NCI-H774 (cell line): ENCODE data around the gene RNASET2.

ENCODE experiments used
- DNase-seq: peaks from one replicate; lab custom pipeline; 2025; lab: John Stamatoyannopoulos, UW

The RNASET2 gene

DNA sequence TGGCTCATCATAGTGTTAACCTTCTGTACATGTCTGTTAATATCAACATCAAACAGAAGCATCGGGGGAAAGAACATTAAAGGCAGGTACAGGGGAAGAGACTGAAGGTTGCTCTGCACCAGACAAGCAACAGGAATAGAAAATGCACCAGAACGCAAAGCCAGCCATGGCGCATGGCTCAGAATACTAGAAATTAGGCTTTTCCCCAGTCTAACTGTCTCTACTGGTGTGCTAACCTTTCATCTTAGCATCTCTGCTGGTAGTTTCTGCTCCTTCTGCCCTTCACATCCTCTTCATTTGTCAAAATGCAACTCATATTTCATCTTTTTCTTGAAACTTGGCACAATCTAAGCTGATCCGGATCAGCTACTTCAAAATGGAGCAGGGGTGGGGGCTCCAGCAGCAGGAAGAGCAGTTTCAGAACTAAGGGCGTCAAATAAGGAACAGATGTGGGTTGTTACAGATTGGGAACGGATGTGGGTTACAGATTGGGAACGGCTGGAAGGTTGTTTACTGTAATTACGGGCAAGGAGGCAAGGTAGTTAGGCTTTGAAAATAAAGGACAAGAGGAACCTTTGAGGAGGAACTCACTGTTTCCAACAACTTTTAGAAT is 13.1 kb upstream of the RNASET2 start:
- no peak for DNase-seq

GRCh38 chr6:166966268-166966667 is 9.9 kb upstream of the RNASET2 start:
- DNase-seq: no peak

DNA sequence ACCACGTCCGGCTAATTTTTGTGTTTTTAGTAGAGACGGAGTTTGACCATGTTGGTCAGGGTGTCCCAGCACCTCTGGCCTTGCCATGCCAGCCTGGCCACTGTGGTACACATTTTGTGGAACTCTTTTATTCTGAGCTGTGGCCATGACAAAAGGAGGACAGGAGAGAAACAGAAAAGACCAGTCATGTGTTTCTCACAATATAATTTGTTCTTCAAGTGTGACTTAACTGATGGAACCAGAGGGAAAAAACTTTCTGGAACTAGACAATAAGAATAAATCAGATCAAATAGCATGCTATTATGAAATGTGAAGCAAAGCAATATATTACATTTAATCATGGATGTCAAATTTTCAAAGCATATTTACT is 4.2 kb upstream of the RNASET2 start:
- DNase-seq: no peak

- DNase-seq: no peak
These were observed 3.7 kb upstream of the RNASET2 start for GRCh38 chr6:166959911-166960608.

- DNase-seq: no peak
These were observed 2.8 kb upstream of the RNASET2 start for GRCh38 chr6:166958926-166959861.

DNA sequence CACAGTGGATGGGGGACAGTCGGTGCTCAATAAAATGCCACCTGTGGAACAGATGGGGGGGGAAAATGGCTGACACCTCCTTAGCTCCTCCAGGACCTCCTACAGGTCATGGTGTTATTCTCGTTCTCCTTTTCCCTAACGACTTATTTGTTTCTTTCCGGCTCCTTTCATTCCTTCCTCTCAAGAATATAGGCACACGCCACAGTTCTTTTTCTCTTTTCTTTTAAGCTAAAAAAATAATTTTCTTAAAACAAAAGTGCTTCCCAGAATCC is 1.4 kb upstream of the RNASET2 start:
- DNase-seq: no peak

DNA sequence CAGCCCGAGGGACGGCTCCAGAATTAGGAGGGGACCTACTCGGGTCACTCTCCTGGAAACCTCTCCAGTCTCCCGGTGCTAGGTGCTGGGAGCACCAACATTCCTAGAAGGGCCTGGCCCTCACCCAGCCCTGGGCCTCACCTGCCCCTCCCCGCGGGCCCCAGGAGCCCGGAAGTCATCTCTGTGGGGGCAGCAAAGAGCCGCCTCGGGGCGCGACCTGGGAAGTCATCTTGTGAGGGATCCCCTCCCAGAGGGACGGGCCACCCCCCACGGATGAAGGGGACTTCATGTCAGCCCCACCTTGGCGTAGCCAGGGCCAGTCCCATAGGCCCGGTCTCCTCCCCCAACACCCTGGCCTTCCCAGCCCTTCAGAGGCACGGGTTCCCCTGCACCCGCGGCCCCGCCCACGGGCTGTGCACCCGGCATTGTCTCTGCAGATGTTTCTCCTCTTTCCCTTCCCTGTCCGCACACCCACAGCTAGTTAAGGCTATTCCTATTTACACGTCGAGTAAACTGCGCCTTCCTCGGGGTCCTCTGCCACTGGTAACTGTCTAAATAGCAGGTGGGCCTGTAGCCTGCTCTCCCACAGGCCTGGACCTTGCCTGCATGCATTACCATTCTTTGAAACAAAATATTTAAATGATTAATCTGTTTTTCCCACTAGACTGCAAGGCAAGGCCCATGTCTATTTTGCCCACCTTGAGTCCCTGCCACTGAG is 896 bp upstream of the RNASET2 start:
- peak; percentile 70 for DNase-seq

GRCh38 chr6:166955865-166956443 is 396 bp downstream of the RNASET2 start:
- peak; percentile 66 for DNase-seq

DNA sequence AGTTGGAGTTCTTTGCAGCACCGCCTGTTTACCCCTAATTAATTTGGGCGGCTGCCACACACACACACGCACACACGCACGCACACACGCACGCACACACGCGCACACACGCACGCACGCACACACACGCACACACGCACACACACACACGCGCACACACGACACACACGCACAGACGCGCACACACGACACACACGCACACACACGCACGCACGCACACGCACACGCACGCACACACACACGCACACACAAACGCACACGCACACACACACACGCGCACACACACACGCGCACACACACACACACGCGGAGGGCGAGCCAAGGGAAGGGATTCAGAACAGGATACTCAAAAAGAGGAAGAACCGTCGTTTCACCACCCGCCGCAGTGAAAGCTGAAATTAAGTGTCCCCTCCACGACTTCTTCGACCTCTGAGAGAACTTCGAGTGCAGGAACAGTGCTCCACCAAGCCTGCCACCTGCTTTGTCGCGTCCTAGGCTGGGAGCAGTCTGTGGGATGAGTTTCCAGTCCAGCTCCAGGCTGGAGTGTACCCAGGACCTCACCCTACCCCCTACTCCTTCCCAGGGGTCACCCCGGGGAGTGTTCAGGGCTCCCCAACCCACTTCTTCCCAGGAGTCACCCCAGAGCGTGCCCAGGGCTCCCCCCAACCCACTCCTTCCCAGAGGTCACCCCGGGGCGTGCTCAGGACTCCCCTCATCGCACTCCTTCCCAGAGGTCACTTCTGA is 1.1 kb downstream of the RNASET2 start:
- DNase-seq: no peak

GRCh38 chr6:166954118-166954713 is 2.1 kb downstream of the RNASET2 start:
- DNase-seq: no peak

DNA sequence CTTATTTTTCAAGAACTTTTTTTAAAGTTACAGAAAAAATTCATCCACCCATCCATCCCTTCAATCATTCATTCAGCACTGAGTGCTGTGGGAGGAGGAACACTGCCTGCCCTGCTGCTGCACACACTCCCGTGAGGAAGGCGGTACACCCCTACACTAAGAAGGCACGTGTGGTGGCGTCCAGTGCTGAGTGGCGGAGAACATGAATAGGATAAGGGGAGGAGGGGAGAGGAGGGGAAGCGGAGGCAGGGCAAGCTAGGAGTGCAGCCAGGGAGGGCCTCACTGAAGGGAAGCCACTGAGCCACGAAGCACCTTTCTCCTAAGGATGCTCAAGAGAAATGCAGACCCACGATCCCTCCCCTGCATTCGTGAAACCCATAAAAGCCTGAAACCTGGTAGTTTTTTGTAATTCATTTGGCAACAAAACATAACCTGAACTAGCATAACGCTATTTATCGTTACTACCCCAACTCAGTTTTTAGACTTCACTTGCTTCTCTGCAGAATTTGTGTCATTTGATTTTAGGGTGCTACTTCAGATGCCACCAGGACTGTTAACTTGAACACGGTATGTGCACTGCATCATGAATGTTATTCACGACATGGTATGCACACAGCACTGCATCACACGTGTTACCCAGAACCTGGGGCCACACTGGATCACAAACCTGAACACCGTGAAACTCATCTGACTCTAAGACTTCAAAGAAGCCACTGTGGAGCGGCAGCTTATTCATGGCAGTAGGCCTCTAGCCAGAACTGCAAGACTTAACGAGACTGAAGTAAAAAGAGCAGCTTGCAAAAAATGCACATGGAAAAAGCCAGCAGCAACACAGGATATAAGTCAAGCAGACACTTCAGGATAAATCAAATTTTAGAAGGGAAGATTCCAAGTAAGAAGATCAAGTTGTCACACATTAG is 3.5 kb downstream of the RNASET2 start:
- DNase-seq: no peak

GRCh38 chr6:166952121-166952520 is 4.2 kb downstream of the RNASET2 start:
- DNase-seq: no peak

GRCh38 chr6:166951670-166952060 is 4.7 kb downstream of the RNASET2 start:
- no peak for DNase-seq

DNA sequence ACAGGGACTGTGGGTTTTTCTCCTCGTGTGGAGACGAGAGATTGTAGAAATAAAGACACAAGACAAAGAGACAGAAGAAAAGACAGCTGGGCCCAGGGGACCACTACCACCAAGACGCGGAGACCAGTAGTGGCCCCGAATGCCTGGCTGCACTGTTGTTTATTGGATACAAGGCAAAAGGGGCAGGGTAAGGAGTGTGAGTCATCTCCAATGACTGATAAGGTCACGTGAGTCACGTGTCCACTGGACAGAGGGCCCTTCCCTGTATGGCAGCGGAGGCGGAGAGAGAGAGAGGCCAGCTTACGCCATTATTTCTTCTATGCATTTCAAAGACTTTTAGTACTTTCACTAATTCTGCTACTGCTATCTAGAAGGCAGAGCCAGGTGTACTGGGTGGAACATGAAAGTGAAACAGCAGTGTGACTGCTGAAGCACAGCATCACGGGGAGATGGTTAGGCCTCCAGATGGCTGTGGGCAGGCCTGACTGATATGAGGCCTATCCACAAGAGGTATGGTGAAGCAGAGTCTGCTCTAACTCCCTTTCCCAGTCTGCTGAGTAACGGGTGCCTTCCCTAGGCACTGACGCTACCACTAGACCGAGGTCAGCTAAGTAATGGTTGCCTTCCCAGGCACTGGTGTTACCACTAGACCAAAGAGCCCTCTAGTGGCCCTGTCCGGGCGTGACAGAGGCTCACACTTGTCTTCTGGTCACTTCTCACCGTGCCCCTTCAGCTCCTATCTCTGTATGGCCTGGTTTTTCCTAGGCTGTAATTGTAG is 5.3 kb downstream of the RNASET2 start:
- peak; percentile 86 for DNase-seq

DNA sequence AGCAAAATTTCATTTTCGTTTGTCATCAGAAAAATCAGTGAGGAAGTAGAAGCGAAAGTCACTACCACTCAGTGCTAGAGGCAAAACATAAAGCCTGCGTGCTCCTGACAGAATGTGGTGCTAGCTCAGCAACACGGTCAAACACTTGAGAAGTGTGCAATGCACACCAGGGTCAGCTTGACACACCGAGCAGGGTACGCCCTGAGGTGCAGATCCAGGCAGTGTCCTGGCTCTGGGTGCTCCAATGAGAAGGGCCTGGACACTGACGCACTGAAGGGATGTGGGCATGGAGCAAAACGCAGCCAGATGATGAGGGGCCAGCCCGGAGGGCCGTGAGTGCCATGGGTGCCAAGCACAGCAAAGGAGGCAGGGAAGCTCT is 5.9 kb downstream of the RNASET2 start:
- no peak for DNase-seq

DNA sequence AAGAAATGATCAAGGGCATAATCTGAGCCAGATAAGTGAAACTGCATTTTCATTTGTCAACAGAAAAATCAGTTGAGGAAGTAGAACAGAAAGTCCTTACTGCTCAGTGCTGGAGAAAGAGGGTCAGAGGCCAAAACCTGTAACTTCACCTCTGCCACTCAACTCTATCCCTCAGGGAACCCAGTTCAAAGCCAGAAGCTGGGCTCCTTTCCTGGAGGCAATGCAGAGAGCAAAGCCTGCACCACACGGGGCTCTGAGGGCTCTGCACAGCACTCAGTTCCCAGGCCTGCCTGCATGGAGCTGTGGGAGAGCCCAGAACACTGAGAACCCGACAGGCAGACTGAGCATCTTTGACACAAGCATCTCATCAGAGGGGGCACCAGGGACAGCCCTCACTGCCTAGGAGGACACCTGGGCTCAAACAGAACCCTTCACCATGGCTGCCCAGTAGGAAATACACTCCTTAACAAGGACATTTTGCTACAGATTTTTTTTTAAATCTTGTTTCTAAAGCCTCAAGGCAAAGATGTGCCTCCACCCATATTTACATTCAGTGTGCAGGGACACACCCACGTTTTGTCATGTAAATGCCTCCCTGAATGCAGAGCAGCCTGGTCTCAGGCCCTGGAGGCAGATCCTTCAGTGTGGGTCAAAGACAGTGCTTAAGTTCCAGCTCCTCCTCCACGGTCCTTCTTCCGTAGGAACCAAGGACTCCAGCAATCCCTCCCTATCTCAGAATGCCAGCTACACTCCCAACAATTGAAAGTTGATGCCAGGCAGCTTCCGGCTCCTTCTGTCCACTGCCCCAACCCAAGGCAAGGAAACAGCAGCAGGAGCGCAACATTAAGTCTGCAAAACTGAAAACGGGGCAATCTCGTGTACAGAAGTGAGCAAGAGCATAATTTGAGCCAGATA is 6.6 kb downstream of the RNASET2 start:
- no peak for DNase-seq

DNA sequence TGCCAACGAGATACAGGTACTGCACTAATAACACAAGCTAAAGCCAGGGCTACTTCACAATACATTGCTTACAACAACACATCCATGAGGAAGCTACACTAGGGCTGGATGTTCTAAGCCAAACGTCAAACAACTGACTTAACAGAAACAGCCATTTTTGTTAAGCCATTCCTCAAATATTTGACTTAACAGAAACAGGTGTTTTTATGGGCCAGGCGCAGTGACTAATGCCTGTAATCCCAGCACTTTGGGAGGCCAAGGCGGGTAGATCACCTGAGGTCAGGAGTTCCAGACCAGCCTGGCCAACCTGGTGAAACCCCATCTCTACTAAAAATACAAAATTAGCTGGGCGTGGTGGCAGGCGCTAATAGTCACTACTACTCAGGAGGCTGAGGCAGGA is 7.6 kb downstream of the RNASET2 start:
- peak; percentile 29 for DNase-seq

- DNase-seq: no peak
These were observed 9.1 kb downstream of the RNASET2 start for GRCh38 chr6:166947251-166947650.
